ENCODE results near the gene SKIDA1.

- TF ChIP-seq CTCF (IDR thresholded peaks at IDR 0.05), result no peak
- no peak for TF ChIP-seq EP300 (IDR thresholded peaks at IDR 0.05)
- no peak for TF ChIP-seq POLR2A (IDR thresholded peaks at IDR 0.05)
Observed at GRCh38 chr10:21503542-21503941, 21.9 kb downstream of the SKIDA1 start.

Data from tibial nerve (tissue), 4 donors.